GM23338 (cell line): ENCODE measurements around the gene POPDC2. TPM values are rescaled to one million over a fixed set of nuclear protein-coding genes. Genes with fewer than 3 reads are reported as not detected.
A peak's percentile ranks its signal among the peaks of the same experiment; 100 is the strongest.

ENCODE experiments used
- ATAC-seq: fragments of 200-7000 bp; cut with Tn5 transposase; 3 replicates; pipeline ENCODE4 v1.9.1; 2020
- DNase-seq: peaks from one replicate; pipeline ENCODE4 v3.0.0-alpha.2; 2015; ENCODE audit warnings: low spot score
- H2AFZ ChIP-seq: fragments of 200-600 bp; sonication (generic); 2 replicates; pipeline ENCODE4 v1.8.0; 2016; ENCODE audit warnings: antibody characterized with exemption, mild to moderate bottlenecking, moderate library complexity
- H3F3A ChIP-seq: fragments of 200-600 bp; sonication (generic); replicated peaks from 2 replicates; pipeline ENCODE4 v1.8.0; 2017; ENCODE audit warnings: antibody characterized with exemption, mixed run types, low read depth
- H3K27ac ChIP-seq: fragments of 200-600 bp; sonication (generic); 2 replicates; pipeline ENCODE4 v1.6.1; 2016; ENCODE audit warnings: low read depth
- H3K27me3 ChIP-seq: fragments of 200-600 bp; sonication (generic); 2 replicates; pipeline ENCODE4 v1.8.0; 2016; ENCODE audit warnings: mild to moderate bottlenecking, mixed run types, moderate library complexity; ENCODE audit not compliant: insufficient read depth
- H3K36me3 ChIP-seq: fragments of 200-600 bp; sonication (generic); 2 replicates; pipeline ENCODE4 v1.8.0; 2016; ENCODE audit warnings: mild to moderate bottlenecking; ENCODE audit not compliant: insufficient read depth
- H3K4me1 ChIP-seq: fragments of 200-600 bp; sonication (generic); 2 replicates; pipeline ENCODE4 v1.8.0; 2016; ENCODE audit warnings: mild to moderate bottlenecking, moderate library complexity; ENCODE audit not compliant: insufficient read depth
- H3K4me2 ChIP-seq: fragments of 200-600 bp; sonication (generic); 2 replicates; pipeline ENCODE4 v1.7.1; 2017; ENCODE audit warnings: mixed run types
- H3K4me3 ChIP-seq: fragments of 200-600 bp; sonication (generic); 2 replicates; pipeline ENCODE4 v1.6.1; 2016; ENCODE audit warnings: mixed run types
- H3K79me2 ChIP-seq: fragments of 200-600 bp; sonication (generic); replicated peaks from 2 replicates; pipeline ENCODE4 v1.8.0; 2017; ENCODE audit warnings: mild to moderate bottlenecking; ENCODE audit not compliant: insufficient read depth
- H3K9me2 ChIP-seq: fragments of 200-600 bp; sonication (generic); 2 replicates; pipeline ENCODE4 v1.8.0; 2017; ENCODE audit not compliant: insufficient read depth
- H4K20me1 ChIP-seq: fragments of 200-600 bp; sonication (generic); replicated peaks from 2 replicates; pipeline ENCODE4 v1.8.0; 2017; ENCODE audit warnings: mild to moderate bottlenecking; ENCODE audit not compliant: insufficient read depth
- H3K27ac Mint-ChIP-seq: 2 replicates; pipeline ENCODE4 v1.8.0; 2020; ENCODE audit warnings: inconsistent platforms, mild to moderate bottlenecking, moderate library complexity, mixed read lengths
- H3K27me3 Mint-ChIP-seq: 3 replicates; pipeline ENCODE4 v1.8.0; 2022; ENCODE audit warnings: low read depth, mild to moderate bottlenecking, moderate library complexity, mixed read lengths, inconsistent platforms; ENCODE audit not compliant: insufficient read depth, poor library complexity
- H3K36me3 Mint-ChIP-seq: 3 replicates; pipeline ENCODE4 v1.8.0; 2021; ENCODE audit warnings: low read depth, mild to moderate bottlenecking, inconsistent platforms, moderate library complexity, mixed read lengths
- H3K4me1 Mint-ChIP-seq: 3 replicates; pipeline ENCODE4 v1.8.0; 2020; ENCODE audit warnings: mild to moderate bottlenecking, inconsistent platforms, mixed read lengths
- H3K4me3 Mint-ChIP-seq: 3 replicates; pipeline ENCODE4 v1.8.0; 2021; ENCODE audit warnings: moderate library complexity, mild to moderate bottlenecking, inconsistent platforms, mixed read lengths
- H3K9me3 Mint-ChIP-seq: 3 replicates; pipeline ENCODE4 v1.8.0; 2020; ENCODE audit warnings: moderate library complexity, mild to moderate bottlenecking, inconsistent platforms, mixed read lengths
- CREB1 ChIP-seq: fragments of 250-450 bp; sonication (Bioruptor Pico); IDR thresholded peaks from 2 replicates; pipeline ENCODE4 v1.5.0; 2020; ENCODE audit warnings: low read depth, mild to moderate bottlenecking, moderate library complexity
- CTCF ChIP-seq, 2 experiments: fragments of 200-600 bp in 1 of 2; sonication (generic) in 1 of 2; conservative IDR thresholded peaks; 2 replicates each; pipeline versions ENCODE4 v1.5.1 to v1.6.1; 2016 to 2017; ENCODE audit warnings: antibody characterized with exemption in 2 of 2, low read depth in 2 of 2, mild to moderate bottlenecking in 2 of 2, moderate library complexity in 1 of 2
- ETS1 ChIP-seq: IDR thresholded peaks from 2 replicates; pipeline ENCODE4 v1.6.1; 2016; ENCODE audit warnings: antibody characterized with exemption
- EZH2 ChIP-seq: fragments of 200-600 bp; sonication (generic); IDR thresholded peaks from one replicate; pipeline ENCODE4 v1.8.0; 2017; ENCODE audit warnings: antibody characterized with exemption, mild to moderate bottlenecking, low read depth; ENCODE audit not compliant: unreplicated experiment
- EZH2phosphoT487 ChIP-seq: fragments of 200-600 bp; sonication (generic); IDR thresholded peaks from one replicate; pipeline ENCODE4 v1.8.1; 2018; ENCODE audit warnings: antibody characterized with exemption; ENCODE audit not compliant: unreplicated experiment
- JUNB ChIP-seq: IDR thresholded peaks from one replicate; pipeline ENCODE4 v1.6.1; 2016; ENCODE audit warnings: antibody characterized with exemption; ENCODE audit not compliant: unreplicated experiment
- NANOG ChIP-seq: IDR thresholded peaks from 2 replicates; pipeline ENCODE4 v1.6.1; 2016; ENCODE audit warnings: antibody characterized with exemption, borderline replicate concordance
- POLR2AphosphoS5 ChIP-seq: IDR thresholded peaks from 2 replicates; pipeline ENCODE4 v1.6.1; 2016; ENCODE audit warnings: antibody characterized with exemption, low read depth
- REST ChIP-seq: IDR thresholded peaks from one replicate; pipeline ENCODE4 v1.6.1; 2018; ENCODE audit warnings: antibody characterized with exemption; ENCODE audit not compliant: unreplicated experiment
- STAT1 ChIP-seq: IDR thresholded peaks from one replicate; pipeline ENCODE4 v1.6.1; 2016; ENCODE audit warnings: antibody characterized with exemption; ENCODE audit not compliant: unreplicated experiment
- ZNF114 ChIP-seq: fragments of 250-450 bp; sonication (Bioruptor Pico); IDR thresholded peaks from 2 replicates; pipeline ENCODE4 v1.5.0; 2020; ENCODE audit warnings: mild to moderate bottlenecking, moderate library complexity
- ZNF331 ChIP-seq: fragments of 250-450 bp; sonication (Bioruptor Pico); IDR thresholded peaks from 2 replicates; pipeline ENCODE4 v1.5.0; 2020; ENCODE audit warnings: low read depth, mild to moderate bottlenecking, moderate library complexity
- ZNF462 ChIP-seq: fragments of 250-450 bp; sonication (Bioruptor Pico); IDR thresholded peaks from 2 replicates; pipeline ENCODE4 v1.5.0; 2020; ENCODE audit warnings: mild to moderate bottlenecking, moderate library complexity
- polyA plus RNA-seq: library from polyadenylated mRNA; unstranded; fragments of >200 nt; fragmentation: Nextera tagmentation; extraction: Ambion mirVana; gene quantifications from 2 replicates; pipeline ENCODE4 v1.2.1, GENCODE V29; 2016
- total RNA-seq: library from RNA; depleted of rRNA; stranded (reverse); fragments of >200 nt; shearing (Covaris generic); gene quantifications from 2 replicates; pipeline ENCODE4 v1.2.3, GENCODE V29; 2014

Gene POPDC2
- total and polyA plus RNA-seq, 2 experiments from 2014 or later = 0.36 TPM; not detected in 1

- Histone ChIP-seq H3K79me2 (no peaks in the 10 kb centered on the region), H4K20me1 (no peaks in the 10 kb centered on the region), H2AFZ (peak overlapping the region; percentile 56), H3F3A (no peaks in the 10 kb centered on the region), H3K27ac (no peak overlapping the region), H3K36me3 (no peaks in the 10 kb centered on the region), H3K4me3 (no peak overlapping the region), H3K4me2 (no peak overlapping the region), H3K4me1 (peaks cover 9% of the 10 kb centered on the region), H3K9me2 (peaks cover 6% of the 10 kb centered on the region), H3K27me3 (no peaks in the 10 kb centered on the region)
- Mint-ChIP-seq H3K27me3 (peaks cover 2% of the 10 kb centered on the region), H3K27ac (no peak overlapping the region), H3K9me3 (no peaks in the 10 kb centered on the region), H3K4me1 (peaks cover 16% of the 10 kb centered on the region), H3K36me3 (no peaks in the 10 kb centered on the region), H3K4me3 (no peak overlapping the region)
- DNase-seq (no peak), ATAC-seq (peak; percentile 63)
- TF ChIP-seq EZH2phosphoT487 = no peak
- no peak for TF ChIP-seq ZNF114 (CRISPR knock-in tag)
- no peak for TF ChIP-seq CREB1 (CRISPR knock-in tag)
- TF ChIP-seq JUNB = no peak
- no peak for TF ChIP-seq NANOG
- no peak for TF ChIP-seq REST
- no peak for TF ChIP-seq ETS1
- no peak for TF ChIP-seq POLR2AphosphoS5
- no peak for TF ChIP-seq CTCF (conservative IDR thresholded peaks at IDR 0.05; ENCODE audit: low read depth in 2 of 2)
- TF ChIP-seq ZNF331 (CRISPR knock-in tag) = no peak
- no peak for TF ChIP-seq EZH2
- no peak for TF ChIP-seq ZNF462 (CRISPR knock-in tag)
- TF ChIP-seq STAT1 = no peak
Measured at GRCh38 chr3:119642746-119643473, 17.5 kb downstream of the POPDC2 start.
